ENCODE measurements around the gene PAPPA. TPM values are rescaled to one million over a fixed set of nuclear protein-coding genes. Genes with fewer than 3 reads are reported as not detected.

The PAPPA gene
- total and polyA plus RNA-seq, 2 of the 8 experiments (the other 6 are each of a cell fraction or from before 2014, with no cell fraction given), result 0.18 to 0.63 TPM

- FAIRE-seq, result no peak
- TF ChIP-seq CBX8 (IDR thresholded peaks at IDR 0.05; ENCODE audit: borderline replicate concordance, low read depth, low read length) (no peak), CREB1 (IDR thresholded peaks at IDR 0.05) (no peak), SAP30 (IDR thresholded peaks at IDR 0.05; ENCODE audit: insufficient read depth, insufficient replicate concordance, low read length) (no peak), GTF2F1 (IDR thresholded peaks at IDR 0.05; ENCODE audit: borderline replicate concordance, low read depth, low read length) (no peak), TEAD4 (IDR thresholded peaks at IDR 0.05; ENCODE audit: low read depth, low read length) (no peak), ZNF274 (IDR thresholded peaks at IDR 0.05; ENCODE audit: borderline replicate concordance, extremely low read depth, low read length) (no peak), BCL11A (IDR thresholded peaks at IDR 0.05; ENCODE audit: low read depth in 2 of 2, low read length in 2 of 2) (no peak), JUND (IDR thresholded peaks at IDR 0.05; ENCODE audit: low read length) (no peak), KDM4A (IDR thresholded peaks at IDR 0.05; ENCODE audit: low read depth, low read length, severe bottlenecking) (no peak), GABPA (IDR thresholded peaks at IDR 0.05; ENCODE audit: borderline replicate concordance, insufficient read depth, low read length) (no peak), FOSL1 (IDR thresholded peaks at IDR 0.05; ENCODE audit: insufficient read depth, low read depth, low read length) (no peak), CEBPB (IDR thresholded peaks at IDR 0.05; ENCODE audit: low read depth, low read length) (no peak), POLR2A (IDR thresholded peaks at IDR 0.05; ENCODE audit: control extremely low read depth in 1 of 2, low read depth in 2 of 2, low read length in 2 of 2) (no peak), ATF3 (IDR thresholded peaks at IDR 0.05; ENCODE audit: insufficient read depth, low read depth, low read length) (no peak)
Observed at GRCh38 chr9:116358251-116358650, 204.7 kb downstream of the PAPPA start.

More at GRCh38 chr9:116358251-116358650, 204.7 kb downstream of the PAPPA start:
- no peaks in the 10 kb centered on the region; a peak in 1 of 7 replicates for H3K27me3 ChIP-seq (replicated peaks in 1 of 4; ENCODE audit: control insufficient read depth in 3 of 4, extremely low read depth in 1 of 4, insufficient read depth in 3 of 4, low read length in 3 of 4)
- ChIA-PET CTCF (ENCODE audit: partially characterized antibody) (interaction anchor here (0.7 to 5.8 kb wide), 6 partner anchors 10 to 271 kb away, joined by 3 to 22 read pairs (median 8); no protein-coding TSS in a partner anchor), POLR2A (ENCODE audit: partially characterized antibody) (interaction anchor here (1.0 kb wide), 1 partner anchor 9 kb away, joined by 3 read pairs; no protein-coding TSS in a partner anchor)
- H4K91ac ChIP-seq (replicated peaks; ENCODE audit: insufficient read length, low read length), result no peak overlapping the region
- H3K4me2 ChIP-seq (ENCODE audit: insufficient read depth in 1 of 2, low read depth in 2 of 2, low read length in 2 of 2), result no peak overlapping the region
- H2BK120ac ChIP-seq (replicated peaks; ENCODE audit: low read depth, low read length), result no peak overlapping the region
- peaks cover 0 to 1% of the 10 kb centered on the region in 2 experiments for H4K20me1 ChIP-seq (replicated peaks in 1 of 2; ENCODE audit: control insufficient read depth in 1 of 2, insufficient read depth in 2 of 2, low read length in 2 of 2)
- H3K27ac ChIP-seq (ENCODE audit: low read depth, low read length), result no peak overlapping the region
- no peak overlapping the region for H3K9ac ChIP-seq (replicated peaks in 1 of 4; ENCODE audit: extremely low read depth in 1 of 4, low read depth in 3 of 4, low read length in 3 of 4)
- H3K4me1 ChIP-seq (replicated peaks in 1 of 4; ENCODE audit: control insufficient read depth in 3 of 4, insufficient read depth in 4 of 4, low read length in 3 of 4), result peaks cover 0 to 2% (median under 1%) of the 10 kb centered on the region in 4 experiments; a peak in 1 of 7 replicates
- DNase-seq (ENCODE audit: low read depth in 1 of 2, low spot score in 2 of 2), result no peak
- H2BK20ac ChIP-seq (ENCODE audit: low read length), result no peak overlapping the region
- no peak overlapping the region for H4K8ac ChIP-seq (ENCODE audit: extremely low read depth, insufficient read depth, low read length)
- WGBS, 2 experiments (ENCODE audit: extremely low coverage in 1 of 2, insufficient coverage in 1 of 2, insufficient read length in 1 of 2, insufficient replicate concordance in 2 of 2, low coverage in 1 of 2, low lambda C conversion rate in 2 of 2, missing lambda C conversion rate in 1 of 2), result 84% methylated on average over 3 of the region's 3 CpGs; no CpG with 5 or more reads in 1 of the 2 experiments
- H2BK15ac ChIP-seq (ENCODE audit: low read length), result no peak overlapping the region
- H3K79me2 ChIP-seq (ENCODE audit: control insufficient read depth in 1 of 2, insufficient read depth in 2 of 2, low read length in 2 of 2), result no peaks in the 10 kb centered on the region
- H3K79me1 ChIP-seq (ENCODE audit: low read depth, low read length), result no peaks in the 10 kb centered on the region
- no peak overlapping the region for H4K5ac ChIP-seq (ENCODE audit: insufficient read length, low read depth, low read length)
- no peak overlapping the region for H3K18ac ChIP-seq (ENCODE audit: extremely low read depth, low read length)
- H3K36me3 ChIP-seq (ENCODE audit: control insufficient read depth in 2 of 4, insufficient read depth in 4 of 4, low read length in 3 of 4), result no peaks in the 10 kb centered on the region
- no peaks in the 10 kb centered on the region for H3K23me2 ChIP-seq (ENCODE audit: low read depth, low read length)
- H3K4ac ChIP-seq (replicated peaks; ENCODE audit: insufficient read length, low read depth, low read length), result no peak overlapping the region
- no peak overlapping the region for H3K14ac ChIP-seq (ENCODE audit: insufficient read length)
- H3K23ac ChIP-seq (ENCODE audit: insufficient read length), result no peak overlapping the region
- H2BK5ac ChIP-seq (ENCODE audit: low read depth, low read length), result no peak overlapping the region
- H2AK5ac ChIP-seq (ENCODE audit: low read depth, low read length), result no peak overlapping the region
- no peak overlapping the region for H3K4me3 ChIP-seq (ENCODE audit: extremely low read depth in 1 of 4, insufficient read depth in 2 of 4, low read depth in 3 of 4, low read length in 4 of 4)
- no peak overlapping the region for H2AFZ ChIP-seq (ENCODE audit: low read length)
- no peaks in the 10 kb centered on the region for H3K9me3 ChIP-seq (ENCODE audit: insufficient read depth in 2 of 2, low read depth in 1 of 2, low read length in 1 of 2)
- H3K56ac ChIP-seq (replicated peaks; ENCODE audit: insufficient read length, low read depth, low read length), result no peak overlapping the region
- H2BK12ac ChIP-seq (ENCODE audit: low read depth, low read length), result no peak overlapping the region

Data from H1 (cell line).